CD4-positive, alpha-beta memory T cell (primary cell): ENCODE data around the gene TMEM258. TPM values are rescaled to one million over a fixed set of nuclear protein-coding genes. Genes with fewer than 3 reads are reported as not detected.
A peak's percentile ranks its signal among the peaks of the same experiment; 100 is the strongest.

Source experiments
- CTCF ChIA-PET: fragments of 350-600 bp; sonication (Branson Sonifier 250); formaldehyde crosslinking; loops from one replicate; lab custom pipeline; 2021; ENCODE audit warnings: inconsistent platforms; ENCODE audit not compliant: partially characterized antibody; lab: Charles Lee
- POLR2A ChIA-PET: fragments of 350-600 bp; sonication (Branson Sonifier 250); formaldehyde crosslinking; loops from one replicate; lab custom pipeline; 2021; ENCODE audit not compliant: partially characterized antibody; lab: Charles Lee
- DNase-seq, 5 donors: peaks; one replicate each; pipeline versions ENCODE4 v3.0.0 to v3.0.0-alpha.2; 2020 to 2022; ENCODE audit warnings: mixed read lengths in 1 of 5
- H3K27ac ChIP-seq: one replicate; pipeline ENCODE4 v1.7.0; 2013; ENCODE audit warnings: low read depth, low read length
- H3K27me3 ChIP-seq: 2 replicates; pipeline ENCODE4 v1.7.0; 2013; ENCODE audit warnings: mild to moderate bottlenecking, low read length, moderate library complexity; ENCODE audit not compliant: insufficient read depth
- H3K36me3 ChIP-seq: 2 replicates; pipeline ENCODE4 v1.7.0; 2013; ENCODE audit warnings: mild to moderate bottlenecking, low read length, moderate library complexity; ENCODE audit not compliant: insufficient read depth
- H3K4me1 ChIP-seq: 2 replicates; pipeline ENCODE4 v1.7.0; 2013; ENCODE audit warnings: mild to moderate bottlenecking, low read length, moderate library complexity; ENCODE audit not compliant: insufficient read depth
- H3K4me3 ChIP-seq, 2 donors: one replicate each; pipeline ENCODE4 v1.7.0; 2013; ENCODE audit warnings: low read length in 2 of 2, mild to moderate bottlenecking in 1 of 2
- H3K9me3 ChIP-seq, 2 donors: one replicate each; pipeline ENCODE4 v1.7.0; 2013; ENCODE audit warnings: low read length in 2 of 2, control low read depth in 1 of 2; ENCODE audit not compliant: control insufficient read depth in 1 of 2
- H3K27ac Mint-ChIP-seq, 7 donors: one replicate each; pipeline ENCODE4 v1.8.0; 2020 to 2021; ENCODE audit warnings: mixed read lengths in 7 of 7, mild to moderate bottlenecking in 6 of 7, inconsistent platforms in 3 of 7, moderate library complexity in 3 of 7
- H3K27me3 Mint-ChIP-seq, 2 donors: one replicate each; pipeline ENCODE4 v1.8.0; 2020 to 2021; ENCODE audit warnings: mixed read lengths in 2 of 2
- H3K36me3 Mint-ChIP-seq, 2 donors: one replicate each; pipeline ENCODE4 v1.8.0; 2020 to 2021; ENCODE audit warnings: mixed read lengths in 2 of 2, inconsistent platforms in 1 of 2, mild to moderate bottlenecking in 1 of 2
- H3K4me1 Mint-ChIP-seq, 4 donors: one replicate each; pipeline ENCODE4 v1.8.0; 2020 to 2021; ENCODE audit warnings: mixed read lengths in 4 of 4, mild to moderate bottlenecking in 1 of 4
- H3K4me3 Mint-ChIP-seq, 8 donors: one replicate each; pipeline ENCODE4 v1.8.0; 2020 to 2021; ENCODE audit warnings: mixed read lengths in 8 of 8, mild to moderate bottlenecking in 7 of 8, moderate library complexity in 6 of 8, inconsistent platforms in 3 of 8
- H3K9me3 Mint-ChIP-seq, 8 donors: one replicate each; pipeline ENCODE4 v1.8.0; 2020 to 2021; ENCODE audit warnings: mixed read lengths in 8 of 8, mild to moderate bottlenecking in 5 of 8, inconsistent platforms in 3 of 8, moderate library complexity in 1 of 8
- intact Hi-C: fragments of 100-400 bp; cut with micrococcal nuclease; formaldehyde crosslinking; loops from one replicate; pipeline ENCODE4 v1.15.1; 2023
- polyA plus RNA-seq, 2 donors: library from polyadenylated mRNA; unstranded; fragments of 300-500 nt; fragmentation: Illumina TruSeq; gene quantifications; one replicate each; pipeline ENCODE4 v1.2.3, GENCODE V29; 2021
- total RNA-seq, 2 experiments: library from RNA; stranded (reverse); gene quantifications; one replicate each; pipeline ENCODE4 v1.2.3, GENCODE V29; 2021

The TMEM258 gene
- total and polyA plus RNA-seq, 4 experiments from 2014 or later = 113 to 276 (median 152) TPM

GRCh38 chr11:61771195-61771894 lies 21.1 kb downstream of the TMEM258 start:
- Mint-ChIP-seq H3K27me3 (no peaks in the 10 kb centered on the region), H3K4me1 (peaks cover 3 to 21% (median 5%) of the 10 kb centered on the region in 4 donors), H3K9me3 (no peaks in the 10 kb centered on the region), H3K4me3 (no peak overlapping the region), H3K27ac (peak overlapping the region in 1 of 7 donors; percentile 56), H3K36me3 (no peaks in the 10 kb centered on the region)
- ChIA-PET CTCF (interaction anchor here (0.6 kb wide), 1 partner anchor 790 kb away, joined by 3 read pairs; no protein-coding TSS in a partner anchor), POLR2A (no interaction called here)
- no peaks in the 10 kb centered on the region for H3K27me3 ChIP-seq
- no peak for DNase-seq
- H3K4me1 ChIP-seq = peaks cover 8% of the 10 kb centered on the region
- intact Hi-C loops = no loop called here
- H3K4me3 ChIP-seq = no peak overlapping the region
- no peaks in the 10 kb centered on the region for H3K9me3 ChIP-seq
- no peak overlapping the region for H3K27ac ChIP-seq
- H3K36me3 ChIP-seq = no peaks in the 10 kb centered on the region

- Histone ChIP-seq H3K27me3 (no peaks in the 10 kb centered on the region), H3K4me1 (peaks cover 8% of the 10 kb centered on the region), H3K4me3 (no peak overlapping the region), H3K36me3 (no peaks in the 10 kb centered on the region), H3K9me3 (no peaks in the 10 kb centered on the region), H3K27ac (no peak overlapping the region)
- Mint-ChIP-seq H3K27ac (no peak overlapping the region), H3K27me3 (no peaks in the 10 kb centered on the region), H3K9me3 (peaks cover 0 to 2% (median 0%) of the 10 kb centered on the region in 8 donors), H3K36me3 (no peaks in the 10 kb centered on the region), H3K4me3 (no peak overlapping the region), H3K4me1 (peaks cover 3 to 18% (median 4%) of the 10 kb centered on the region in 4 donors)
- intact Hi-C loops = no loop called here
- POLR2A ChIA-PET = no interaction called here
- CTCF ChIA-PET = no interaction called here
- no peak for DNase-seq
These were observed 22.3 kb downstream of the TMEM258 start for GRCh38 chr11:61769946-61770683.

GRCh38 chr11:61769169-61769920 lies 23.1 kb downstream of the TMEM258 start:
- H3K27ac ChIP-seq = no peak overlapping the region
- H3K4me3 ChIP-seq = no peak overlapping the region
- H3K36me3 ChIP-seq = no peaks in the 10 kb centered on the region
- H3K27ac Mint-ChIP-seq = no peak overlapping the region
- peaks cover 0 to 2% (median 0%) of the 10 kb centered on the region in 8 donors for H3K9me3 Mint-ChIP-seq
- ChIA-PET POLR2A (no interaction called here), CTCF (no interaction called here)
- H3K4me1 Mint-ChIP-seq = peaks cover 3 to 18% (median 4%) of the 10 kb centered on the region in 4 donors
- peaks cover 8% of the 10 kb centered on the region for H3K4me1 ChIP-seq
- DNase-seq = no peak
- no peak overlapping the region for H3K4me3 Mint-ChIP-seq
- no peaks in the 10 kb centered on the region for H3K9me3 ChIP-seq
- H3K27me3 Mint-ChIP-seq = no peaks in the 10 kb centered on the region
- no peaks in the 10 kb centered on the region for H3K27me3 ChIP-seq
- no peaks in the 10 kb centered on the region for H3K36me3 Mint-ChIP-seq
- intact Hi-C loops = no loop called here

GRCh38 chr11:61768376-61769076 lies 23.9 kb downstream of the TMEM258 start:
- ChIA-PET CTCF (no interaction called here), POLR2A (no interaction called here)
- Histone ChIP-seq H3K27me3 (no peaks in the 10 kb centered on the region), H3K36me3 (no peaks in the 10 kb centered on the region), H3K4me1 (peaks cover 8% of the 10 kb centered on the region), H3K4me3 (no peak overlapping the region), H3K9me3 (no peaks in the 10 kb centered on the region), H3K27ac (no peak overlapping the region)
- Mint-ChIP-seq H3K4me3 (no peak overlapping the region), H3K4me1 (peaks cover 3 to 18% (median 4%) of the 10 kb centered on the region in 4 donors), H3K9me3 (peaks cover 0 to 2% (median 0%) of the 10 kb centered on the region in 8 donors), H3K36me3 (no peaks in the 10 kb centered on the region), H3K27me3 (no peaks in the 10 kb centered on the region), H3K27ac (peak overlapping the region in 1 of 7 donors; percentile 42)
- intact Hi-C loops = no loop called here
- DNase-seq = no peak

- Mint-ChIP-seq H3K4me3 (no peak overlapping the region), H3K27me3 (peaks cover 2 to 5% of the 10 kb centered on the region in 2 donors), H3K27ac (peak overlapping the region in 1 of 7 donors; percentile 53), H3K36me3 (no peaks in the 10 kb centered on the region), H3K4me1 (peaks cover 0 to 5% (median 3%) of the 10 kb centered on the region in 4 donors), H3K9me3 (peaks cover 0 to 2% (median 0%) of the 10 kb centered on the region in 8 donors)
- Histone ChIP-seq H3K4me3 (no peak overlapping the region), H3K9me3 (no peaks in the 10 kb centered on the region), H3K4me1 (no peaks in the 10 kb centered on the region), H3K27ac (no peak overlapping the region), H3K27me3 (no peaks in the 10 kb centered on the region), H3K36me3 (no peaks in the 10 kb centered on the region)
- CTCF ChIA-PET = no interaction called here
- intact Hi-C loops = no loop called here
- no peak for DNase-seq
- POLR2A ChIA-PET = no interaction called here
These were observed 26.0 kb downstream of the TMEM258 start for GRCh38 chr11:61766353-61766841.

- no peaks in the 10 kb centered on the region for H3K27me3 ChIP-seq
- ChIA-PET POLR2A (no interaction called here), CTCF (interaction anchor here (1.0 to 1.1 kb wide), 2 partner anchors 14 to 32 kb away, joined by 3 to 4 read pairs; no protein-coding TSS in a partner anchor)
- Mint-ChIP-seq H3K9me3 (peaks cover 0 to 2% (median 0%) of the 10 kb centered on the region in 8 donors), H3K4me1 (no peaks in the 10 kb centered on the region), H3K4me3 (no peak overlapping the region), H3K27me3 (peaks cover 2 to 5% of the 10 kb centered on the region in 2 donors), H3K36me3 (no peaks in the 10 kb centered on the region), H3K27ac (peak overlapping the region in 2 of 7 donors; percentile 18 to 53)
- no peaks in the 10 kb centered on the region for H3K36me3 ChIP-seq
- H3K27ac ChIP-seq = no peak overlapping the region
- H3K9me3 ChIP-seq = no peaks in the 10 kb centered on the region
- H3K4me3 ChIP-seq = no peak overlapping the region
- no peaks in the 10 kb centered on the region for H3K4me1 ChIP-seq
- intact Hi-C loops = no loop called here
- no peak for DNase-seq
These were observed 26.7 kb downstream of the TMEM258 start for GRCh38 chr11:61765550-61766253.
